Daoy (cell line): ENCODE measurements around the gene ESPL1. TPM values are rescaled to one million over a fixed set of nuclear protein-coding genes. Genes with fewer than 3 reads are reported as not detected.
A peak's percentile ranks its signal among the peaks of the same experiment; 100 is the strongest.
"Not testable (repeated sequence)": the region's sequence is repeated elsewhere in the genome, so short reads cannot be mapped to it uniquely, and the experiment has no call there.

Experiments
- DNase-seq: peaks from one replicate; pipeline ENCODE4 v3.0.0-alpha.2; 2015; ENCODE audit warnings: low read depth
- total RNA-seq: library from RNA; depleted of rRNA; stranded (reverse); fragments of >200 nt; shearing (Covaris generic); gene quantifications from 2 replicates; pipeline ENCODE4 v1.2.3, GENCODE V29; 2014

The ESPL1 gene
- total RNA-seq, 1 experiment from 2014 or later, result 29.0 TPM

DNA sequence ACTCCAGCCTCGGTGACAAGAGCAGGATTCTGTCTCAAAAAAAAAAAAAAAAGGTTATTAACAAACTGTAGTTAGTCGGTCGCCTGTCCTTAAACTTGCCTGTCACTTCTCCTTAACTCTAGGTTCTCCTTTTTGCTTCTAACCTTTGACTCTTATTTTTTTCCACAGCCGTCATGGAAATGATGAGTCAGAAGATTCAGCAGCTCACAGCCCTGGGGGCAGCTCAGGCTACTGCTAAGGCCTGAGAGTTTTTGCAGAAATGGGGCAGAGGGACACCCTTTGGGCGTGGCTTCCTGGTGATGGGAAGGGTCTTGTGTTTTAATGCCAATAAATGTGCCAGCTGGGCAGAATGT is 31.0 kb downstream of the ESPL1 start:
- DNase-seq, result peak; percentile 64

DNA sequence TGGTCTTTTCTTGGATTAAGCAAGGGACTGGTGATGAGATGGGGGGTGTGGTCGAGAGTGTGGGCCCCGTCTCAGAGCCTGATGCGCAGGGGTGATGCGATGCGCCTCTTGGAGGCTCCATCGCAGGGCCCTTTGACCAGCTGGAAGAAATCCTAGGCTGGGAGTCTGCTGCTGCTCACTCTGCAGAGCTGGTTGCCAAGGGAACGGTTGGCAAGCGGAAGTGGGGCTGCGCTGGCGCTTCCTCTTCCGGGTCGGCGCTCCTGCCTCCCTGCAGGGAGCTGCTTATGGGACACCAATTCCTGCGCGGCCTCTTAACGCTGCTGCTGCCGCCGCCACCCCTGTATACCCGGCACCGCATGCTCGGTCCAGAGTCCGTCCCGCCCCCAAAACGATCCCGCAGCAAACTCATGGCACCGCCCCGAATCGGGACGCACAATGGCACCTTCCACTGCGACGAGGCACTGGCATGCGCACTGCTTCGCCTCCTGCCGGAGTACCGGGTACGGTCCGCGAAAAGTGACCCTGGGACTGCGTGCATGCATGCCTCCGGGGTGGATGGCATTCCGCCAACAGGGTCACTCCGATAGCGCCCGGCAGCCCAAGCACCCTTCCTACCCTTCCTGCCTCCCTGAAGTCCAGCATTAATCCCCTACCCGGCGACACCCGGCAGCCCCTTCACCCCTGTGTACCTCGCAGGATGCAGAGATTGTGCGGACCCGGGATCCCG is 31.5 kb downstream of the ESPL1 start, which contains the start of gene MYG1:
Gene MYG1, plus strand, starts transcription at position 242 of the 727 bp plus-strand sequence. Its CDS starts 43 bp downstream, at position 285.
- peak; percentile 94 for DNase-seq

DNA sequence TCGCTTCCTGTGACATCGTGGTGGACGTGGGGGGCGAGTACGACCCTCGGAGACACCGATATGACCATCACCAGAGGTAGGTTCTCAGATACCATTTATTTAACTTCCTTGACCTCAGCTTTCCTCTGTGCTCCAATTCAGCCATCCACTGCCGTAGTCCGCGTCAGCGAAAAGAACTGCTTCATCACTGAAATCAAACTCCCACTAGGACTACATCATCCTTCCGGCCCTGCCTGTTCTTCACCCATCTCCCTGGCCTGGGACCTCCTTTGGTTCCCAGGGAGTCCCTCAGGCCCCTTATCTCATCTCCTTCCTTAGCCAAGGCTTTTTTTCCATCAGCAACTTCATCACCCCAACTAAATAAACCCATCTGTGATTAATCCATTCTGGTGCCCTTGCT is 32.1 kb downstream of the ESPL1 start:
- peak; percentile 55 for DNase-seq

DNA sequence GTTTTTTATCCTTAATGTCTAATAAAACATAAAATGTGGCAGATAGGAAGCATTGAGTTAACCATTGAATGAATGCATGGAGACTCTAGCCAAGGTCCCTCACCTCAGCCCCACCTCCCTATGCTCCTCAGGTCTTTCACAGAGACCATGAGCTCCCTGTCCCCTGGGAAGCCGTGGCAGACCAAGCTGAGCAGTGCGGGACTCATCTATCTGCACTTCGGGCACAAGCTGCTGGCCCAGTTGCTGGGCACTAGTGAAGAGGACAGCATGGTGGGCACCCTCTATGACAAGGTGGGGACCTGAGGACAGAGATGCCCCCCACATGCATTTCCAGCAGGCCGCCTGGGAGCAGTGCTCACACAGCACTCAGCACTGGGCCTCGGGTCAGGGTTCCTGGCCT is 34.8 kb downstream of the ESPL1 start:
- no peak for DNase-seq

DNA sequence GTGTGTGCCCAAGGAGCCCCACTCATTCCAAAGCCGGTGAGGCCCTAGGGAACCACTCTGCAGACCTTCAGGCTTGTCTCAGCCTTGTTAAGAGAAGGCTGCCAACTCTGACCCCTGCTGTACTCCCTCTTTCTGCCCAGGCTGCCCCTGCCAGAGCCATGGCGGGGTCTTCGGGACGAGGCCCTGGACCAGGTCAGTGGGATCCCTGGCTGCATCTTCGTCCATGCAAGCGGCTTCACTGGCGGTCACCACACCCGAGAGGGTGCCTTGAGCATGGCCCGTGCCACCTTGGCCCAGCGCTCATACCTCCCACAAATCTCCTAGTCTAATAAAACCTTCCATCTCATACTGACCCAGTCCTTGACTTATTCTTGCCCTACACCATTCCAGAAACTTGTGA is 38.7 kb downstream of the ESPL1 start:
- no peak for DNase-seq

DNA sequence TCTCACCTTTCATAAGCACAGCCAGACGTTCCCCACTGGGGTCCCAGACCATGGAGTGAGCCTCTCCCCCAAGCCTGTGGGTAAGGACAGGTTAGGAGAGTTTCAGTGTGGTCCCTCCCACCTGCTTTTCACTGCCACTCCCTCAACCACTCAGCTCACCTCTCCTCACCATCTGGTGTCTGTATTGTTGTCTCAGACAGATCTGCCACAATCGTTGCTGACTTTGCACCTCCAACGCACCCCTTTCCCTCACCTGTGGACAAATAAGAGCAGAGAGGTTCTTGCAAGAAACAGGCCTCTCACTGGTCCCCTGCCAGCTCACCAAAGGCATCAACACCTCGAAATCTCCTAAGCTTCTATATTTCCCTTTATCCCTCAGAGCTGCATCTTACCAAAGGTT is 40.2 kb downstream of the ESPL1 start:
- DNase-seq, result no peak

DNA sequence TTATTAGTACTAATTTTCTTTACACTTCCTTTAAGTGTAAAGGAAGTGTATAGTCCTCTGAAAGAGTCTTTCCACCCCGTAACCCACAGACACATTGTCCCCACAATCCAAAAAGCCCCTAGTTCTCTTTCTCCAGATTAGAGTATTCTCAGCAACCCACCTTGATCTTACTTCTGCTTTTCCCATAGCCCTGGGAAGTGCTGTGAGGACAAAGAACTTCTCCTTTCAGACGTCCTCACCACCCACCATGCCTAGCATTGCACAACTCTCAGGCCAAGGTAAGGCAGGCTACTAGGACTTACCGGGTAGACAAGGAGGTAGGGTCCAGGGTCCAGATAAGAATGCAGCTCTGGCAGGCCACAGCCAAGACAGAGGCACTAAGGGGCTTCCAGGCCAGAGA is 45.9 kb downstream of the ESPL1 start:
- DNase-seq, result no peak

DNA sequence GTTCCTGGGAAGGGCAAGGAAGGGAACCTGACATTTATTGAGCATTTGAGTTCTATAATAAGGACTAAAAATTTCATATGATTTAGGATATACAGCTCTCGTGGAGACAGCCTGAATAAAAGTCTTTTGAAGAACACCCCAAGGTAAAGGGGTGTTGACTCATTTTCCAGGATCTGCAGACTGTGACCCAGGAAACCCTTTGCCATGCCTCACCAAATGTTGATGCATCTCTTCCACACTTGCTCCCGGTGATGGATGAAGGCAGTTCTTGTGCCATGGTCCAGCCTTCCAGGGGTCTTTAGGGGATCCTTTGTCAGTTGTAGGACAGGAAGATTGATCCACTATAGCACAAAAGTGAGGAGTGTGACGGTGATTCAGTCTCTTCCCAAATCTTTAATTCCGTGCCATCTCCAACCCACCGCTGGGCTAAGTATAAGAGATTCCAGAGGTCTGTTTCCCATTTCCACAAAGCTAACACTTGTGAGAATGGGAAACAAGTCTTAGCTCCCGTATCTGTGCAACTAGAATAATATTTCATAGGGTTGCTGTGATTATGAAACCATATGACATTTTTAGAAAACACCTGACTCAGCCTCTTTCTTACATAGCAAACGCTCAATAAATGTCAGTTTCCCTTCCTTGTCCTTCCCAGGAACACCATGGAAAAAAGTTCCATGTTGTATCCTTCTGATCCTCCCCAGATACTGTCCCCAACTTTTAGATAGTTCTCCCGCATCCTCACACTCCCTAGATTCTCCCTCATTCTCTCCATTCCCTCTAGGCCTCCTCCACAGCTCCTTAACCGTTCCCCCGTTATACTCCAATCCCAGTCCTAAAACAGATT is 52.5 kb downstream of the ESPL1 start:
- DNase-seq, result no peak

DNA sequence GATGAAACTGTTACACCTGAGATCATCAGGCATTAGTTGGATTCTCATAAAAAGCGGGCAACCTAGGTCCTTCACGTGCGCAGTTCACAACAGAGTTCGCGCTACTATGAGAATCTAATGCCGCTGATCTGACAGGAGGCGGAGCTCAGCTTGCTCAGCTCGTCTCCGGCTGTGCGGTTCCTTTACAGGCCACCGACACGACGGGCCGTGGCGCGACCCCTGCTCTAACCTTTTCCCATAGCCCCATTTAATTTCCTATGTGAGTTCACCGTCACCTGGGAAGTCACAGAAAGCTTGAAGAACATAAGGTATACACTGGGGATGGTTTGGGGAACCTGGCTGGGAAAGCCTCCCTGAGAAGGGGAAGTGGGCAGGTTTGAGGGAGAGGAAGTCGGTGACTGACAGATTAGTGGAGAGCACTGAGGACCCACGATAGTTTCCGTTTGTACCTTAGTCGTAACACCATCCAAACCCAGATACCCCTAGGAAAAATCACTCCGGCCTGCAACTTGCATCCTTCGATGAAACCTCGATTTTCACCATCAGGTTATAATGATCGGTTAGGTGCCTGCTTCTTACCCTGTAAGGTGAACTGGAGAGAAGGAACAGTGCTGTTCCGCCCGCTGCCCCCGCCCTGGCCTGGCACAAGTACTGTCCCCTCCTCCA is 56.1 kb downstream of the ESPL1 start:
- DNase-seq, result no peak

DNA sequence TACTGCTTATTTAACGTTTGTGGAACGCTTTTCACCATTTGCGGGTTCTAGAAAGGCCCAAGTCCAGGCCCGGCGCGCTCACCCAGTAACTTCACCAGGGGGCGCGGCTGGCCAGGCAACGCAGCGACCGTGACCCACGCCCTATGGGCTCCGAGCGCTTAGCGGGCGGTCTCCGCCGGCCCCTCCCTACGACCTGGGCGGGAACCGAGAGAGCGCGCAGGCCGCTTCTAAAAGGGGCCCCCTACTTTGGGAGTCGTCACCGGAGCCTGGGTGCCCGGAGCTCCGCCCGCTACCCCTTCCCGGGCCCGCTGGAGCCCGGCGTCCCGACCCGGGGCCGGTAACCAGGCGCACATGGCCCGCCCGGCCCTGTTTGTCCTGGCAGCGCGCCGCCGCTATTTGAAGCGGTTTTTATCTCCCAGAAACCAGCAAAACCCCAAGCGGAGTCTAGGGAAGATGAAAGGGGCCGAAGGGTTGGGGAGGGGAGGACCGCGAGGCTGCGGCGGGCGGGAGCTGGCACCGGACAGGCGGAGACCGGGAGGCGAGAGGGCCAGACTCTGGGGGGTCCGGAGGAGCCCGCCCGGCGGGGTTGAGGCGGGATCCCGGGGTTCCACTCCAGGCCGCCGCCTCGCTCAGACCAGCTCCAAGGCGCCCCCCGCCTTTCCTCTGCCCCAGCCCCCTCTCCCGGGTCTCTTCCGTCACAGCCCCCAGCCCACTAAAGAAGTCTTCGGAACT is 56.8 kb downstream of the ESPL1 start:
- peak; percentile 96 for DNase-seq

DNA sequence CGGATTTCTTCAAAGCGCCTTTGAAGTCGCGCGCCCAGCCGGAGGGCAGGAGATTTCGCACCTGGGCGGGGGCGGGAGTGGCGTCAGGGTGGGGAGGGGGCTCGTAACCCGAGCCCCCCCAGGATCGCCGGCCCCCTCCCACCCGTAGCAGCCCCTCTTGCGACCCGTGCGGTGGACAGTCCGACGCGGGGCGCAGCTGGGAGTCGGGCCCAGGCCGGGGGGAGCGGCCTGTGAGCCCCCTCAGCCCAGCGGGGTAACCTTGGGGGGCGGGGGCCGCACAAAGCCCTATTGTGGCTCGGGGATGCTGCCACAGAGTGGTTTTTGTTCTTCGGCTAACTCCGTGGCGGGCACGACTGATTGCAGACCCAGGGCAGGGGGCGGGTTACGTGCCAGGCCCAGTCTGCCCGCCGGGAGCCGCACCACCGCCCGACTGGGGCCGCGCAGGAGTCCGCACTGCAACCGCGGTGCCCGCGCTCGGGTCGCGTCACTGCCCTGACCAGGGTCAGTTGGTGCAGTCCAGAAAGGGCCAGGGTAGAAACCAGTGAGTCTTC is 57.5 kb downstream of the ESPL1 start:
- no peak for DNase-seq

DNA sequence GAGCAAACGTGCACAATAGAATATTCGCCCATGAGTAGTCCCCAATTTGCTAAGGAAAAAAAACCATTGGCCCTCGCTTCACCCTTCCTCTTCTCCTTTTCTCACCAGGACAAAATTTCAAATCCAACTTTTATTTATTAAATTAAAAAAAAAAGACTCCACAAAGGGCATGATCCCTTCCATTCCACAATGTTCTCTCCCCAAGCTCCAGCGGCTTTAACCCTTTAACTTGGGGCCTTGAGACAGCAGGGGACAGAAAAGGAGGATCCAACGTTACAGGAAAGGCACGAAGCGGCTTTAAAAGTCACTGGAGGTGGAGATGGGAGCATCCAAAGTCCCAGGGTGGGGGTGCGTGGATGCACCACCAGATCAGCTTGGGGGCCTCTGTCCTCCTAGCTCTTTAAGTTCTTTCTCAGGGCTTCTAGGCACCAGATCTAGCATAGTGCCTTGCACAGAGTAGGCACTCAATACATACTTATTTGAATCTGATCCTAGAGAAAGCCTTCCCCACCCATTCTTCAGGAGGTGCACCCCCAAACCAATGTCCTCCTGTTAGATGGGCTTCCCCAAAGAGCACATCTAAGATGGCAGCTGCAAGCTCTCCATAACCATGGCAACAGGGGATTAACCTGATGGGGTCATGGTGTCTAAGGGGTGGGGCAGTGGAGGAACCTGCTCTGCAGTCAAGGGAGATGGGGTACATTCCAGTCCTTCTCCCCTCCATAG is 58.5 kb downstream of the ESPL1 start:
- no peak for DNase-seq

DNA sequence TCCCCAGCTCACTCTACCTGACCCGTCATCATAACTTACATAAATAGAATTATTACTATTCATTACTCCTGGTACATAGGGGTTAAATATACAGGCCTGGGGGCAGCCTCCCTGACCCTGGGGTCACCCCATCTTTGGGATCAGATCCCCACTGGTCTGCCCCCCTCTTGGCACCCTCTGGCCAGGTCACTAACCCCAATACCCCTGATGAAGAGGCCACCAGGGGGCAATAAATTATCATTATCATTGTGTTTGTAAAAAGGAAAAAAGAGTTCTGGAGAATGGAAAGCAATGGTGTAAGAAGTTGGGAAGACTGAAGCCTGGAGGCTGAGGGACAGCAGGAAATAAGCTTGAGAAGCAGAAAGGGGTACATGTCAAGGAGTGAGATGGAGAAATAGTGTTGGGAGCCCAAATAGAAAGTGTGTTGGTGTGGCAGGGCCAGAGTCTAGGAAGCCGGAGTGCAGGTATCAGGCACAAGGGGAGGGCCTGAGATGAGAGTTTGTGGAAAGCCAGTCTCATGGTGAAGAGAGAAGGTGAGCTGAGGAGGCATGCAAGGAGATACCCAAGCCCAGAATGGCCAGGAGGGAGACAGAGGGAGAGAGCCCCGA is 59.4 kb downstream of the ESPL1 start:
- DNase-seq, result no peak

DNA sequence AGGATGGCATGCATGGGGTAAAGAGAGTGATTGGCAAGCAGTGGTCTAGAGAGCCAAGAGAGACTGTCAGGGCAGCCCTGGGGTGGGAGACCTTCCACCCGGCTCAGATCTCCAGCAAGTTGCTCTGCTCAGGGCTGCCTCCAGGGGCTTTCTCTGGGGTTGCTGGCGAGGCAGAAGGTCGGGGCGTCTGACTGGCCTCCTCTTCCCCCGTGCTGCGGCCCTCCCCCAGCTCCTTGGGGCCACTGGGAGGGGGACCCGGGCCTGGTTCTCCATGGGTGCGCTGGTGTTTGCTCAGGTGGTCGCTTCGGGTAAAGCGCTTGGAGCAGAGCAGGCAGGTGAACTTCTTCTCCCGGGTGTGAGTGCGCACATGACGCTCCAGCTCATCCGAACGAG is 59.9 kb downstream of the ESPL1 start:
- no peak for DNase-seq

DNA sequence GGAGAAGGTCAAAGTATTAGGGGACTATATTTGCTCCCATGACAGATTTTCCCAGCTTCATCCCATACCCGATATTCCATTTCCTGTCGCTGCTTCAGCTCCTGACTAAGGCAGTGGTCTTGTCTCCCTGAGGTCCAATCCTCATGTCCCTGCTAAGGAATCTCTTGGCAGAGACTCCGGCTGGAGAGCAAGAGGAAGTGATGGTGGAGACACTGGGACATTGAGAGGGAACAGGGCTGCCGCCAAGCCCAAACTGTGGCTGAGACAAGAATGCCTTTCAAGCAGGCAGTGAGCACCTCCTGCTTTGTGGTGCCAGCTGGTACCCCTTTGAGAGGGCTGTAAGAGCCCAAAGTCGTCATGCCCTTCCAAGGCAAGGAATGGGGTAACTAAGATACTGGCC is 62.6 kb downstream of the ESPL1 start:
- no peak for DNase-seq

DNA sequence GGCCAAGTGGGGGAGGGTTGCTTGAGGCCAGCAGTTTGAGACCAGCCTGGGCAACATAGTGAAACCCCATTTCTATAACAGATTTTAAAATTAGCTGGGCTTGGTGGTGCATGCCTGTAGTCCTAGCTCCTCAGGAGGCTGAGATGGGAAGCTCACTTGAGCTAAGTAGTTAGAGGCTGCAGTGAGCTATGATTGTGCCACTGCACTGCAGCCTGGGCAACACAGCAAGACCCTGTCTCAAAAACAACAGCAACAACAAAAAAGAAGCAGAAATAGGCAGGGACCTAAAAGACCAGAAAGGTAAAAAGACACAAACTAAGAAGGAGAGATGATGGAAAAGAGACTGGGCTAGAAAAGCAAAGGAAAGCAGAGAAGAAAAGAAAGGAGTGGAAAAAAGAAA is 64.2 kb downstream of the ESPL1 start:
- not testable (repeated sequence) for DNase-seq

DNA sequence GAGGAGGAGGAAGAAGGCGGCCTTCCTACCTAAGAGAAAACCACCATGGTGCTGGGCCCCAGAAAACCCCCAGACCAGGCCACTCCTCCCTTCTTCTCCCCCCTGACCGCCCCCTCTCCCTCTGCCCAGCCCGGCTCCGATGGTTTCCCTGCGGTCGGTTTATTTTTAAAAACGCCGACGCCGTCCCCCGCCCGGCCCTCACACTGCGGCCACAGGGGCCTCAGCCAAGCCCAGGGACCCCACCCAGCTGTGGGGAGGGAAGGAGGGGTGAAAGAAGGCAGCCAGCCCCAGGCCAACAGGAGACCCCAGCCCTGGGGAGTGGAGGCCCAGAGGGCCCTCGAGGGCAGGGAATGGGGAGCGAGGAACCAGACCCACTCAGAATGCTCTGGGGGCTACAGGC is 64.6 kb downstream of the ESPL1 start:
- no peak for DNase-seq

DNA sequence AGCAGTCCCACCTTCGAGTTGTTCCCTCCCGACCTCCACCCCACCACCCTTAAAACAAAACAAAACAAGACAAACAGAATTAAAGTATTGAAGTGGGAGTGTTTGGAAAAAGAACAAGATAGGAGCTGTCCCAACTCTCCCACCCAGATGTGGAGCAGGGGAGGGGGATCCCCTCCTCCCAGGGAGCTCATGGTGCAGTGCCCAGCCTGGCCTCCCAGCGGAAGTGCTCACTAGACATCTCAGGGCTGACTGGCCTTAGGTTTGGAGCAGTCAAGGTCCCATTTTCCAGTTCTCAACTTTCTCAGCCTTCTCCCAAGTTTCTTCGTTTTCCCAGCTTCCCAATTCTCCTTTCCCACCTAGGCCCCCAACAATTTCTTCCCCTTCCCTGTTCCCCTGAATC is 65.2 kb downstream of the ESPL1 start:
- no peak for DNase-seq

DNA sequence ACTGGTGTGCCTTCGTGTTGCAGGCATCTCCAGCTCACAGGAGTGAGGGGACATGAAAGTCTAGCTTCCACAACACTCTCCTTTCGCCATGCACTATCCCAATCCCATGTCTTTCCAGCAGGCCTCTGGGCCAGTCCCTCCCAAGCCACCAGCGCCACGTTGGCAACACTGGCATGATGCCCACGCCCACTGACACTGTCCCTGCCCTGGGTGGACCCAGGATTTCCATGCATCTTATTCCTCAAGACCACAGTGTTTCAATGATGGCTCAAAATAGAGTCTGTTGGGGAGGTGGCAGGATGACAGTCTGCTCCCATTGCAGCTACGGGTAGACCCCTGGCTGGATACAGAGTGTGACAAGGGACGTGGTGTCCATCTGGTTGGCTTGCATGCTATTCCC is 65.7 kb downstream of the ESPL1 start:
- DNase-seq, result no peak

DNA sequence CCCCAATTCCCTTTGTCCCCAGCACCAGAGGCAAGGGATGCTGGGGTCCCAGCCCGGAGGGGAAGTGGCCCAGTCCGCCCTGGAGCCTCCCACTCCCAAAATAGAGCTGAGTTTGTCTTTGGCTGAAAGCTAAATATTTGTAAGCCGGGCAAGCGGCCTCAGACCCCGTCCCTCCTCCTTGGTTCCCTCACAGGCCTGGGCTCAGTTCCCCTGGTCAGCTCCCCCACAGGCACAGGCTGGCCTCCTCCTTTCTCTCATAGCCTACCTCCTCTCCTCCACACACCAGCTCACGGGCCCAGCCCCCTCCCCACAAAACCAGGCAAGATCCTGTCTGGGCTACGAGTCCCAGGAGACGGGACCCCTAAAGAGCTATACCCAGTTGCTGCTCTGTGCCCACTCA is 66.7 kb downstream of the ESPL1 start:
- no peak for DNase-seq
